ENCODE results near the gene DDAH2.

Gene DDAH2

GRCh38 chr6:31728767-31729514 is at the start of gene DDAH2:
Gene DDAH2 (minus strand): TSS chr6:31729299. CDS start chr6:31729161, 138 bp downstream.
- DNase-seq (ENCODE audit: low spot score) = no peak

GRCh38 chr6:31778193-31778592 is 49.1 kb upstream of the DDAH2 start:
- DNase-seq (ENCODE audit: low spot score) = no peak

- DNase-seq (ENCODE audit: low spot score) = no peak
Measured at GRCh38 chr6:31777667-31778050, 48.6 kb upstream of the DDAH2 start.

- DNase-seq (ENCODE audit: low spot score) = peak; percentile 57
Measured at GRCh38 chr6:31776989-31777666, 48.0 kb upstream of the DDAH2 start, which contains the start of gene VWA7. Gene VWA7 (minus strand): TSS chr6:31777328. CDS start chr6:31776779, 549 bp downstream.

GRCh38 chr6:31776485-31776988 is 47.4 kb upstream of the DDAH2 start:
- no peak for DNase-seq (ENCODE audit: low spot score)

- no peak for DNase-seq (ENCODE audit: low spot score)
Measured at GRCh38 chr6:31775633-31776484, 46.8 kb upstream of the DDAH2 start.

- no peak for DNase-seq (ENCODE audit: low spot score)
Measured at GRCh38 chr6:31775184-31775583, 46.1 kb upstream of the DDAH2 start.

- DNase-seq (ENCODE audit: low spot score) = no peak
Measured at GRCh38 chr6:31771992-31772358, 42.9 kb upstream of the DDAH2 start.

GRCh38 chr6:31770860-31771259 is 41.8 kb upstream of the DDAH2 start:
- no peak for DNase-seq (ENCODE audit: low spot score)

- DNase-seq (ENCODE audit: low spot score) = peak; percentile 87
Measured at GRCh38 chr6:31769684-31770371, 40.7 kb upstream of the DDAH2 start.

- no peak for DNase-seq (ENCODE audit: low spot score)
Measured at GRCh38 chr6:31768363-31769257, 39.5 kb upstream of the DDAH2 start.

- DNase-seq (ENCODE audit: low spot score) = no peak
Measured at GRCh38 chr6:31767096-31767645, 38.1 kb upstream of the DDAH2 start.

GRCh38 chr6:31765910-31766794 is 37.1 kb upstream of the DDAH2 start:
- DNase-seq (ENCODE audit: low spot score) = no peak

- DNase-seq (ENCODE audit: low spot score) = no peak
Measured at GRCh38 chr6:31765559-31765909, 36.4 kb upstream of the DDAH2 start.

GRCh38 chr6:31764198-31764597 is 35.1 kb upstream of the DDAH2 start:
- DNase-seq (ENCODE audit: low spot score) = no peak

GRCh38 chr6:31763619-31763940 is 34.5 kb upstream of the DDAH2 start:
- DNase-seq (ENCODE audit: low spot score) = no peak

GRCh38 chr6:31762878-31763618 is 33.9 kb upstream of the DDAH2 start:
- DNase-seq (ENCODE audit: low spot score) = no peak

- no peak for DNase-seq (ENCODE audit: low spot score)
Measured at GRCh38 chr6:31762356-31762755, 33.3 kb upstream of the DDAH2 start, which contains the start of gene SAPCD1. Gene SAPCD1 (plus strand): TSS chr6:31762656. CDS start chr6:31763055, 399 bp downstream.

GRCh38 chr6:31761343-31761742 is 32.2 kb upstream of the DDAH2 start:
- DNase-seq (ENCODE audit: low spot score) = no peak
